Right lobe of liver (tissue), 4 donors: Measurements from ENCODE around the gene MT4.

Source experiments
- POLR2A ChIP-seq: fragments of 450-650 bp; IDR thresholded peaks from one replicate; pipeline ENCODE4 v1.6.1; 2017; ENCODE audit warnings: antibody characterized with exemption, mild to moderate bottlenecking
- TF ChIP-seq, protein P1 (sequence below), 4 donors: fragments of 200-600 bp in 3 of 4; fragments of 450-650 bp in 1 of 4; IDR thresholded peaks; one replicate each; pipeline versions ENCODE4 v1.5.1 to v1.8.0; 2016 to 2022; ENCODE audit warnings: antibody characterized with exemption in 4 of 4, mild to moderate bottlenecking in 2 of 4
- donor health status: DM: no; HTN: no; CAD: no.
- donor health status: DM: no; HTN: no; CAD: no.
- donor health status: DM: no; HTN: yes; CAD: no.

DNA sequence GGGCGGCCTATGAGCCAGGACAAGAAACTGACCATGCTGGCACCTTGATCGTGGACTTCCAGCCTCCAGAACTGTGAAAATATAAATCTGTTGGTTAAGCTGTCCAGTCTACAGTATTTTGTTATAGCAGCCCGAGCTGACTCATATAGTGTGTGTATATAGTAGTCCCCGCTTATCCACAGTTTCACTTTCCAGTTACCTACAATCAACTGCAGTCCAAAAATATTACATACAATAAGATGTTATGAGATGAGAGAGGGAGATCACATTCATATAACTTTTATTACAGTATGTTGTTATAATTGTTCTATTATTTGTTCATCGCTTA is 29.4 kb downstream of the MT4 start:
- TF ChIP-seq, protein P1, sequence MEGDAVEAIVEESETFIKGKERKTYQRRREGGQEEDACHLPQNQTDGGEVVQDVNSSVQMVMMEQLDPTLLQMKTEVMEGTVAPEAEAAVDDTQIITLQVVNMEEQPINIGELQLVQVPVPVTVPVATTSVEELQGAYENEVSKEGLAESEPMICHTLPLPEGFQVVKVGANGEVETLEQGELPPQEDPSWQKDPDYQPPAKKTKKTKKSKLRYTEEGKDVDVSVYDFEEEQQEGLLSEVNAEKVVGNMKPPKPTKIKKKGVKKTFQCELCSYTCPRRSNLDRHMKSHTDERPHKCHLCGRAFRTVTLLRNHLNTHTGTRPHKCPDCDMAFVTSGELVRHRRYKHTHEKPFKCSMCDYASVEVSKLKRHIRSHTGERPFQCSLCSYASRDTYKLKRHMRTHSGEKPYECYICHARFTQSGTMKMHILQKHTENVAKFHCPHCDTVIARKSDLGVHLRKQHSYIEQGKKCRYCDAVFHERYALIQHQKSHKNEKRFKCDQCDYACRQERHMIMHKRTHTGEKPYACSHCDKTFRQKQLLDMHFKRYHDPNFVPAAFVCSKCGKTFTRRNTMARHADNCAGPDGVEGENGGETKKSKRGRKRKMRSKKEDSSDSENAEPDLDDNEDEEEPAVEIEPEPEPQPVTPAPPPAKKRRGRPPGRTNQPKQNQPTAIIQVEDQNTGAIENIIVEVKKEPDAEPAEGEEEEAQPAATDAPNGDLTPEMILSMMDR (IDR thresholded peaks at IDR 0.05), result no peak
- no peak for TF ChIP-seq POLR2A
